GM18502 (cell line): ENCODE data around the gene SEC61A1.

Experiments used
- ATAC-seq: cut with Tn5 transposase; IDR thresholded peaks from one replicate; pipeline ENCODE4 v1.9.1; 2021; ENCODE audit warnings: mild to moderate bottlenecking; ENCODE audit not compliant: unreplicated experiment, poor library complexity

SEC61A1 gene

GRCh38 chr3:128076483-128077201 lies 24.4 kb downstream of the SEC61A1 start:
- ATAC-seq, result no peak

- ATAC-seq, result no peak
These were observed 25.0 kb downstream of the SEC61A1 start for GRCh38 chr3:128077202-128077624.

- no peak for ATAC-seq
These were observed 25.4 kb downstream of the SEC61A1 start for GRCh38 chr3:128077665-128078064.

- no peak for ATAC-seq
These were observed 26.1 kb downstream of the SEC61A1 start for GRCh38 chr3:128078322-128078721.

GRCh38 chr3:128078875-128079274 lies 26.6 kb downstream of the SEC61A1 start:
- no peak for ATAC-seq

GRCh38 chr3:128079823-128080222 lies 27.6 kb downstream of the SEC61A1 start:
- no peak for ATAC-seq

- no peak for ATAC-seq
These were observed 28.3 kb downstream of the SEC61A1 start for GRCh38 chr3:128080323-128081080.

- no peak for ATAC-seq
These were observed 29.0 kb downstream of the SEC61A1 start for GRCh38 chr3:128081226-128081625.

- ATAC-seq, result no peak
These were observed 29.6 kb downstream of the SEC61A1 start for GRCh38 chr3:128081846-128082245.

GRCh38 chr3:128082546-128082945 lies 30.3 kb downstream of the SEC61A1 start:
- ATAC-seq, result no peak

GRCh38 chr3:128083396-128083795 lies 31.2 kb downstream of the SEC61A1 start:
- no peak for ATAC-seq

- no peak for ATAC-seq
These were observed 31.9 kb downstream of the SEC61A1 start for GRCh38 chr3:128083980-128084674.

GRCh38 chr3:128084675-128085021 lies 32.4 kb downstream of the SEC61A1 start:
- no peak for ATAC-seq

- ATAC-seq, result no peak
These were observed 36.9 kb downstream of the SEC61A1 start for GRCh38 chr3:128089135-128089534.

- no peak for ATAC-seq
These were observed 39.3 kb downstream of the SEC61A1 start for GRCh38 chr3:128091586-128091985.

GRCh38 chr3:128094295-128095151 lies 42.3 kb downstream of the SEC61A1 start:
- no peak for ATAC-seq

GRCh38 chr3:128095222-128095703 lies 43.0 kb downstream of the SEC61A1 start:
- peak; percentile 84 for ATAC-seq

GRCh38 chr3:128098234-128098633 lies 46.0 kb downstream of the SEC61A1 start:
- no peak for ATAC-seq

GRCh38 chr3:128100161-128100560 lies 47.9 kb downstream of the SEC61A1 start:
- ATAC-seq, result no peak

GRCh38 chr3:128100638-128101037 lies 48.4 kb downstream of the SEC61A1 start:
- ATAC-seq, result no peak
